Measurements from ENCODE around the gene EBF4.

Gene EBF4

GRCh38 chr20:2692036-2692885 is at the start of gene EBF4:
Gene EBF4 (plus strand): TSS chr20:2692780. CDS start chr20:2693646, 866 bp downstream.
- peak within 1 kb of the TSS; percentile 18 for H3K4me3 ChIP-seq (ENCODE audit: low read depth, low read length)
- TF ChIP-seq CTCF (IDR thresholded peaks at IDR 0.05; ENCODE audit: low read depth, low read length), result no peak

GRCh38 chr20:2643708-2644107 is 48.9 kb upstream of the EBF4 start:
- no peak for TF ChIP-seq CTCF (IDR thresholded peaks at IDR 0.05; ENCODE audit: low read depth, low read length)

GRCh38 chr20:2651772-2652723 is 40.5 kb upstream of the EBF4 start, which contains the start of gene NOP56:
Gene NOP56 (plus strand): TSS chr20:2652632. CDS start chr20:2652661, 29 bp downstream.
- TF ChIP-seq CTCF (IDR thresholded peaks at IDR 0.05; ENCODE audit: low read depth, low read length), result no peak
- H3K4me3 ChIP-seq (ENCODE audit: low read depth, low read length), result peak within 1 kb of the TSS; percentile 97

More at GRCh38 chr20:2643708-2644107, 48.9 kb upstream of the EBF4 start:
- H3K4me3 ChIP-seq (ENCODE audit: low read depth, low read length), result no peak overlapping the region

- TF ChIP-seq CTCF (IDR thresholded peaks at IDR 0.05; ENCODE audit: low read depth, low read length), result no peak
- peak overlapping the region; percentile 97 for H3K4me3 ChIP-seq (ENCODE audit: low read depth, low read length)
Observed at GRCh38 chr20:2652724-2653555, 39.6 kb upstream of the EBF4 start.

- H3K4me3 ChIP-seq (ENCODE audit: low read depth, low read length), result peak overlapping the region; percentile 97
- no peak for TF ChIP-seq CTCF (IDR thresholded peaks at IDR 0.05; ENCODE audit: low read depth, low read length)
Observed at GRCh38 chr20:2653556-2654383, 38.8 kb upstream of the EBF4 start.

- no peak for TF ChIP-seq CTCF (IDR thresholded peaks at IDR 0.05; ENCODE audit: low read depth, low read length)
- H3K4me3 ChIP-seq (ENCODE audit: low read depth, low read length), result peak overlapping the region; percentile 97
Observed at GRCh38 chr20:2654384-2654822, 38.2 kb upstream of the EBF4 start.
